OCI-LY1 (cell line): ENCODE data around the gene GYPA.

Experiments
- H2AFZ ChIP-seq: fragments of 200-600 bp; sonication (generic), shearing (Covaris generic); 2 replicates; pipeline ENCODE4 v1.6.0; 2014; ENCODE audit warnings: antibody characterized with exemption, mild to moderate bottlenecking, low read length
- H3F3A ChIP-seq: fragments of 200-600 bp; sonication (generic), shearing (Covaris generic); 2 replicates; pipeline ENCODE4 v1.6.0; 2014; ENCODE audit warnings: mild to moderate bottlenecking, antibody characterized with exemption, low read length, moderate library complexity; ENCODE audit not compliant: insufficient read depth
- H3K27ac ChIP-seq: fragments of 200-600 bp; sonication (generic); 2 replicates; pipeline ENCODE4 v1.5.1; 2014; ENCODE audit warnings: low read length, mixed run types, mild to moderate bottlenecking, low read depth; ENCODE audit not compliant: poor library complexity, severe bottlenecking
- H3K27me3 ChIP-seq: fragments of 200-600 bp; sonication (generic); 2 replicates; pipeline ENCODE4 v1.6.0; 2014; ENCODE audit warnings: antibody characterized with exemption, mild to moderate bottlenecking, low read length, moderate library complexity; ENCODE audit not compliant: insufficient read depth
- H3K36me3 ChIP-seq: fragments of 200-600 bp; sonication (generic); 2 replicates; pipeline ENCODE4 v1.6.1; 2014; ENCODE audit warnings: mild to moderate bottlenecking, antibody characterized with exemption, low read length, moderate library complexity, mixed read lengths; ENCODE audit not compliant: insufficient read depth
- H3K4me1 ChIP-seq: fragments of 200-600 bp; sonication (generic); 2 replicates; pipeline ENCODE4 v1.5.1; 2014; ENCODE audit warnings: mild to moderate bottlenecking, low read length, moderate library complexity; ENCODE audit not compliant: insufficient read depth, severe bottlenecking
- H3K4me2 ChIP-seq: fragments of 200-600 bp; sonication (generic), shearing (Covaris generic); 2 replicates; pipeline ENCODE4 v1.6.1; 2014; ENCODE audit warnings: low read length
- H3K4me3 ChIP-seq: fragments of 200-600 bp; sonication (generic); 2 replicates; pipeline ENCODE4 v1.5.1; 2014; ENCODE audit warnings: low read length, low read depth, mild to moderate bottlenecking, mixed read lengths; ENCODE audit not compliant: poor library complexity, severe bottlenecking
- H3K79me2 ChIP-seq: fragments of 200-600 bp; shearing (Covaris generic); 2 replicates; pipeline ENCODE4 v1.6.1; 2016; ENCODE audit warnings: mixed run types, low read length, mixed read lengths; ENCODE audit not compliant: insufficient read depth
- H3K9ac ChIP-seq: fragments of 200-600 bp; sonication (generic), shearing (Covaris generic); 2 replicates; pipeline ENCODE4 v1.6.1; 2014; ENCODE audit warnings: mild to moderate bottlenecking, low read length, mixed read lengths
- H3K9me2 ChIP-seq: fragments of 200-600 bp; sonication (generic), shearing (Covaris generic); 2 replicates; pipeline ENCODE4 v1.6.1; 2014; ENCODE audit warnings: low read depth, mild to moderate bottlenecking, low read length, mixed read lengths
- H3K9me3 ChIP-seq: fragments of 200-600 bp; shearing (Covaris generic); 2 replicates; pipeline ENCODE4 v1.6.1; 2014; ENCODE audit warnings: low read length, mixed read lengths
- H4K20me1 ChIP-seq: fragments of 200-600 bp; sonication (generic), shearing (Covaris generic); 2 replicates; pipeline ENCODE4 v1.6.0; 2016; ENCODE audit warnings: mild to moderate bottlenecking, low read length; ENCODE audit not compliant: insufficient read depth
- EZH2 ChIP-seq: fragments of 200-600 bp; sonication (generic), shearing (Covaris generic); IDR thresholded peaks from 2 replicates; pipeline ENCODE4 v1.8.0; 2017; ENCODE audit warnings: borderline replicate concordance, mixed run types, mild to moderate bottlenecking, antibody characterized with exemption, low read length, moderate library complexity, mixed read lengths
- TF ChIP-seq, protein P1 (sequence below): fragments of 200-600 bp; sonication (generic), shearing (Covaris generic); IDR thresholded peaks from 2 replicates; pipeline ENCODE4 v1.5.1; 2017; ENCODE audit warnings: mild to moderate bottlenecking, antibody characterized with exemption, low read length, moderate library complexity, mixed read lengths

Gene GYPA

DNA sequence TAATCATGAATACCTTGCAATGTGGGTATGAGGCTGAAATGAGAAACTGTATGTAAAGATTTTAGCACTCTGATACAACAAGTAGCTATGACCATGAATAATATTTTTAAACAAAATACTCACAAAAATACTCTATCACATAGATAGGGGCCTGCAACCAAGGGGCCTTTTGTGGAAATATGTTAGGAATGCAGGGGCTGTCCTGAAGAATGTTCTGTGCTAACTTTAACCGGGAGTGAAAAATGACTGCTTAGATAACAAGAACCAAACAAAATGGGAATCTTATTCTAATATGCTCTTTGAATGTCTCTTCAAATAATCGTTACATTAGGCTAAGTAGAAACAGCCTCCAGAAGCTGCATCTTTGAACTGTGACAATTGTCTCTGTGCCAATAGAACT is 37.9 kb upstream of the GYPA start:
- Histone ChIP-seq H3K4me2 (no peak overlapping the region), H3K9ac (no peak overlapping the region), H3K4me3 (no peak overlapping the region), H3K4me1 (no peaks in the 10 kb centered on the region), H2AFZ (no peak overlapping the region), H3K36me3 (no peaks in the 10 kb centered on the region), H3K9me2 (no peaks in the 10 kb centered on the region), H3K79me2 (no peaks in the 10 kb centered on the region), H4K20me1 (no peaks in the 10 kb centered on the region), H3K27ac (no peak overlapping the region), H3K9me3 (no peaks in the 10 kb centered on the region), H3F3A (no peaks in the 10 kb centered on the region), H3K27me3 (no peaks in the 10 kb centered on the region)
- TF ChIP-seq EZH2: no peak
- TF ChIP-seq, protein P1, sequence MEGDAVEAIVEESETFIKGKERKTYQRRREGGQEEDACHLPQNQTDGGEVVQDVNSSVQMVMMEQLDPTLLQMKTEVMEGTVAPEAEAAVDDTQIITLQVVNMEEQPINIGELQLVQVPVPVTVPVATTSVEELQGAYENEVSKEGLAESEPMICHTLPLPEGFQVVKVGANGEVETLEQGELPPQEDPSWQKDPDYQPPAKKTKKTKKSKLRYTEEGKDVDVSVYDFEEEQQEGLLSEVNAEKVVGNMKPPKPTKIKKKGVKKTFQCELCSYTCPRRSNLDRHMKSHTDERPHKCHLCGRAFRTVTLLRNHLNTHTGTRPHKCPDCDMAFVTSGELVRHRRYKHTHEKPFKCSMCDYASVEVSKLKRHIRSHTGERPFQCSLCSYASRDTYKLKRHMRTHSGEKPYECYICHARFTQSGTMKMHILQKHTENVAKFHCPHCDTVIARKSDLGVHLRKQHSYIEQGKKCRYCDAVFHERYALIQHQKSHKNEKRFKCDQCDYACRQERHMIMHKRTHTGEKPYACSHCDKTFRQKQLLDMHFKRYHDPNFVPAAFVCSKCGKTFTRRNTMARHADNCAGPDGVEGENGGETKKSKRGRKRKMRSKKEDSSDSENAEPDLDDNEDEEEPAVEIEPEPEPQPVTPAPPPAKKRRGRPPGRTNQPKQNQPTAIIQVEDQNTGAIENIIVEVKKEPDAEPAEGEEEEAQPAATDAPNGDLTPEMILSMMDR: no peak

DNA sequence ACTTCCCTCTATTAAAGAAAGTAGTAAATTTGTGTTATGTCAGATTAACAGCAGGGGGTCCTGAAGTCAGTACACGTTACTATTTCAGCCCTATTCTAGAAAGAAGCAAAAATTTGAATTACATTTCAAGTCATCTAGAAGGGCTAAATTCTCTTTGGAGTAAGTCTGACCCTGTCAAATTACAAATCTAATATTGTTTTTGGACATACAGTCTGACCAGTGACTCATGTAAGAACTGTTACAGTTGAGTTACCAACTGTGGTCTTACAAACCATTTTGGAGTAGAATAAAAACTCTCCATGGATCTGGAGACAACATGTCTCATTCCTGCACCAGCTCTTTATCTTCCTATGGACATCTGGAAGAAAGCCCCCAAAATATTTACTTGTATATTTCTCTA is 36.0 kb upstream of the GYPA start:
- H3K4me2 ChIP-seq: no peak overlapping the region
- no peak overlapping the region for H3K9ac ChIP-seq
- H3K27ac ChIP-seq: no peak overlapping the region
- no peaks in the 10 kb centered on the region for H3K4me1 ChIP-seq
- no peaks in the 10 kb centered on the region for H3K27me3 ChIP-seq
- H2AFZ ChIP-seq: no peak overlapping the region
- TF ChIP-seq, protein P1: no peak
- TF ChIP-seq EZH2: no peak
- H4K20me1 ChIP-seq: no peaks in the 10 kb centered on the region
- no peak overlapping the region for H3K4me3 ChIP-seq
- H3K36me3 ChIP-seq: no peaks in the 10 kb centered on the region
- H3K9me2 ChIP-seq: no peaks in the 10 kb centered on the region
- no peaks in the 10 kb centered on the region for H3K79me2 ChIP-seq
- no peaks in the 10 kb centered on the region for H3F3A ChIP-seq
- no peaks in the 10 kb centered on the region for H3K9me3 ChIP-seq

DNA sequence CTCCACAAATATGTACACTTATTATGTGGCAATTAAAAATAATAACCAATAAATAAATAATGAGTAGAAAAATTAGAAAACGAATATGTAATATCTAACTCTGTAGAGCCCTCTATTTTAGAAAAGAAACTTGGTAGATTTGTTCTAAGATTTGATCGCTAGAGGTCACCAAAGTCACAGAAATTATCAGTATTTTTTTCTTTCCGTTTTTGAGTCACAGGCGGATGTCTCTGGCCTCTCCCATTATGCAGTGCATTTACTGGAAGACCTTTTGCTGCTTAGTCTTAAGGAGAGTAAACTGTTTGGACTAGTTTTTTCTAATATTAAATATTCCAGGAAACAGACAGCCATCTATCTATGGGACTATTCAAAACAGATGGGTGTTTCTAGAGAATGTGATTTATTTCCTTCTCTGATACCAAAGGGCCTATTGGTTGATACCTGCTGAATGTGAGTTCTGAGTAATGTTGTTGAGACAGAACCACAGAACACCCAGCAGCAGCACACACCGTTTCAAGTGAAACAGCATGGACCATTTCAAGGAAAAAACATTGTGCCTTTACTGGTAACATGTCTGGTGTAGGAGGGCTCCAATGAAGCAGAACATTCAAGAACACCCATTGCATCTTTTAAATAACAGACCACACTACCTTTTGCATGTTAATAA is 34.0 kb upstream of the GYPA start:
- no peaks in the 10 kb centered on the region for H3K79me2 ChIP-seq
- H3K4me2 ChIP-seq: no peak overlapping the region
- H3K9me2 ChIP-seq: no peaks in the 10 kb centered on the region
- no peaks in the 10 kb centered on the region for H3K27me3 ChIP-seq
- no peaks in the 10 kb centered on the region for H4K20me1 ChIP-seq
- H3K9ac ChIP-seq: no peak overlapping the region
- no peaks in the 10 kb centered on the region for H3K9me3 ChIP-seq
- H3K4me1 ChIP-seq: no peaks in the 10 kb centered on the region
- no peaks in the 10 kb centered on the region for H3F3A ChIP-seq
- TF ChIP-seq EZH2: no peak
- TF ChIP-seq, protein P1: peak; percentile 55; the same call in 1 of the 2 replicates
- no peaks in the 10 kb centered on the region for H3K36me3 ChIP-seq
- no peak overlapping the region for H3K4me3 ChIP-seq
- H3K27ac ChIP-seq: no peak overlapping the region
- no peak overlapping the region for H2AFZ ChIP-seq
